GM19193 (cell line): ENCODE measurements around the gene ST3GAL4.

Source experiments
- POLR2A ChIP-seq: IDR thresholded peaks from 4 replicates; pipeline ENCODE4 v1.6.1; 2011; ENCODE audit not compliant: insufficient read depth, insufficient read length; ENCODE audit errors: extremely low read depth

ST3GAL4 gene

GRCh38 chr11:126438691-126439090, 83.2 kb downstream of the ST3GAL4 start:
- TF ChIP-seq POLR2A, result no peak

DNA sequence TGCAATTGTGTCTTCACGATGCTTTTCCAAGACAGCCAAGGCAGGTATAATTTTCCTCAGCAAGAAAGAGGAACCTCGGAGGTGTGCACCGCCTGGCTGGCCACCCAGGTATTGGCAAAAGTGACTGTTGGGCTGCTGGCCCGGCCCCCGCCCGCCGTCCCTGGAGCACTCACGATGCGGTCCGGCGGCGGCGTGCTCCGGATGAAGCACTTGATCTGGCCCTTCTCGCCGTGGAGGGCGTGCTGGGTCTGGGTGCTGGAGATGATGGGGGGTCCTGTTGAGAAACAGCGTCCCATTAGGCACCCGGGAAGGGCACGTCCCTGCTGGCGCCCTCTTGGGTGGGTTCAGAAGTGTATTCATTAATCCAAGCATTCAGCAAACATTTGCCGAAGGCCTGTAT, 84.8 kb downstream of the ST3GAL4 start:
- no peak for TF ChIP-seq POLR2A

- TF ChIP-seq POLR2A, result no peak
These were observed 85.5 kb downstream of the ST3GAL4 start for GRCh38 chr11:126440792-126441514.

GRCh38 chr11:126443120-126443519, 87.6 kb downstream of the ST3GAL4 start:
- TF ChIP-seq POLR2A, result no peak

- no peak for TF ChIP-seq POLR2A
These were observed 88.6 kb downstream of the ST3GAL4 start for GRCh38 chr11:126444072-126444471.

DNA sequence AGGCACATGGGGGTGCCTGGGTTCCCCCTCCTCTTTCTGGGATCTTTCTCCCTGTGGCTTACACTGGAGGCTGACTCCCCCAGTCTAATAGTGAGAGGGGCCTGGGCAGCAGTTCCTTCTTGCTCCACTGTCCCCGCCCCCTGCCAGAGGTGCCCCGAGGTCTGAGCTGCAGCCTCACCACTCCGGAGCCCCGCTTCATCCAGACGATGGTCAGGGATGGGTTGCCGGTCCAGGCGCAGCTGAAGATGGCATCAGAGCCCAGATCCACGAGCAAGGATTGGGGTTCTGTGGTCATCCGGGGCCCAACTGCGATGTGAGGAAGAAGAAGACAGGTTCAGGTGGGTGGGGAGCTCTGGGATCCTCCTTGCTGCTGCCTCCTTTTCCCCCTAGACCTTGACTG, 91.1 kb downstream of the ST3GAL4 start:
- TF ChIP-seq POLR2A, result no peak

- no peak for TF ChIP-seq POLR2A
These were observed 94.7 kb downstream of the ST3GAL4 start for GRCh38 chr11:126450198-126450597.

DNA sequence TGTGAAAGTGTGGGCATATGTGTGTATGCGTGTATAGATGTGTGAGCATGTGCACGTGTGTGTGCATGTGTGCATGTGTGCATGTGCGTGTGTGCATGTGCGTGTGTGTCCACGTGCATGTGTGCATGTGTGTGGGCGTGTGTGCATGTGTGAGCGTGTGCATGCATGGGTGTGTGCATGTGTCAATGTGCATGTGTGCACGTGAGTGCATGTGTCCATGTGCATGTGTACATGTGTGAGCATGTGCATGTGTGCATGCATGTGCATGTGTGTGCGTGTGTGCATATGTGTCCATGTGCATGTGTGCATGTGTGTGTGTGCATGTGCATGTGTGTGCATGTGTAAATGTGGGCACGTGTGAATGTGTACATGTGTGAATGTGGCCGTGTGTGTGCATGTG, 95.3 kb downstream of the ST3GAL4 start:
- TF ChIP-seq POLR2A, result no peak

GRCh38 chr11:126451211-126451802, 95.8 kb downstream of the ST3GAL4 start:
- no peak for TF ChIP-seq POLR2A

DNA sequence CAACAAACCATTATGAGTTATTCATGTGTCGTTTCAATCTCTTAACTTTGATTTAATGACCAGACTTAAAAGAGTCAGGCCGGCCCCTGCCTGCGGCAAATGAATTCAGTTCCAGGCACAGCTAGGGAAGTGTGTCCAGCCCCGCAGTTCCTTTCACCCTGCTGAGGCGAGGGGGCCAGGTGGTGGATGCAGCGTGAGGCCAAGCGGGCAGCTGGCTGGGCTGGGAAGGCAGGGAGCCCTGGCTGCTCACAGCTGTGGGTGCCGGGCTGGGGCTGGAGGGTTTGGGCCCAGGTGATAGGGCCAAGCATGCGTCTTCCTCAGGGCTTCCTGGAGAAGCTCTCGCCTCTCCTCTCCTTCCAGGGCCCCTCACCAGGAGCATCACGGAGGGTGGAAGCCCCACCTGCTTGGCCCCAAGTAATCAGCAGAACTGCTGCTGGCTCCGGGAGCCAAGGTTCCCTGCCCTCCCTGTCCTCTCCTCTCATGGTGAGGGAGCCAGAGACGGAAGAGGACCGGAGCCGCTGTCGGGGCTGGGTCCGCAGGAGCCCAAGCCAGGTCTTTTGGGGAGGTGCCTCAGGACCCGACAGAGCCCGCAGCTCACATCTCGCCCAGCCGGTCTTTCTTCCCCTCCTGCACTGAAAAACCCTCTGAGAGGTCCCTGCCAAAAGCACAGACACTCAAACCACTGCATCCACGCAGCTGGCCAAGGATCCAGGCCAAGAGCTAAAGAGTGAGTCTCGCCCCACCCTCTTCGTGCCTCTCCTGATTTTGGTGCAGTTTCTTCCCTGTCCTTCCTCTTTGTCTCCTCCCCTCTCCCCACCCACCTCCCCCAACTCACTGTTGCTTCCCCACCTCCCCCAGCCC, 97.0 kb downstream of the ST3GAL4 start:
- no peak for TF ChIP-seq POLR2A

DNA sequence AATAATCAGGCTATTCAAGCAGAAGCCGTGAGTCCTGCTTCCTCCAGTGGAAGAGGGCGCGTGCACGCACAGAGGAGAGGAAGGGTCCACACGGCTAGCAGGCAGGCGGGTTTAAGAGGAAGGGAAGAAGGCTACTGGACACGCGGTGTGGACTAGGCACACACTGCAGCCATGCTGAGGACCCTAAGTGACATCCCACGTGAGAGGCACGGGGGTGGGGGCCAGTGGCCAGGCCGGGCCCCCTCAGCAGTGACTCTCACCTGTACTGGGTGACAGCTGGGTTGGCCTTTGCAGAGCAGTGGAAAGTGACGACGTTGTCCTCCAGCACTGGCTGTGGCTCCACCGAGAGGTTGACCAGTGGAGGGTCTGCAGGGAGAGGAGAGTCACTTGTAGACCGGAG, 100.6 kb downstream of the ST3GAL4 start:
- no peak for TF ChIP-seq POLR2A

GRCh38 chr11:126456783-126457542, 101.5 kb downstream of the ST3GAL4 start:
- TF ChIP-seq POLR2A, result no peak

DNA sequence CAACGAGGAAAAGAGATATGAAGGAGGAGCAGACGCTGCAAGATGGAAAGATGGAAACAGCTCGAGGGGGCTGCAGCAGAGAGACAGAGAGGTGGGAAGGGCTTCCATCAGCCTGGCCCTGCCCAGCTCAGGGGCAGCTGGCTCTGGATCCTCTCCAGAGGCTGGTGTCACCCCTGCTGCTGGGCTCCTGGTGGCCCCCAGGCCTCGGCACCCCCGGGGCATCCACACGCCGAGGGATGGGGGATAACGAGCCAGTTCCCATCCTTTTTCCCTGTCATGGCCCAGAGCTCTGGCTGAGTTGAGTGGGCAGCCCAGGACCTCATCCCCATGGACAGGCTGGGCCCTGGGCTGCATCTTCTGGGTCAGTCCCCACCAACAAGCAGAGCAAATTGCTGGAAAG, 102.3 kb downstream of the ST3GAL4 start:
- TF ChIP-seq POLR2A, result no peak

DNA sequence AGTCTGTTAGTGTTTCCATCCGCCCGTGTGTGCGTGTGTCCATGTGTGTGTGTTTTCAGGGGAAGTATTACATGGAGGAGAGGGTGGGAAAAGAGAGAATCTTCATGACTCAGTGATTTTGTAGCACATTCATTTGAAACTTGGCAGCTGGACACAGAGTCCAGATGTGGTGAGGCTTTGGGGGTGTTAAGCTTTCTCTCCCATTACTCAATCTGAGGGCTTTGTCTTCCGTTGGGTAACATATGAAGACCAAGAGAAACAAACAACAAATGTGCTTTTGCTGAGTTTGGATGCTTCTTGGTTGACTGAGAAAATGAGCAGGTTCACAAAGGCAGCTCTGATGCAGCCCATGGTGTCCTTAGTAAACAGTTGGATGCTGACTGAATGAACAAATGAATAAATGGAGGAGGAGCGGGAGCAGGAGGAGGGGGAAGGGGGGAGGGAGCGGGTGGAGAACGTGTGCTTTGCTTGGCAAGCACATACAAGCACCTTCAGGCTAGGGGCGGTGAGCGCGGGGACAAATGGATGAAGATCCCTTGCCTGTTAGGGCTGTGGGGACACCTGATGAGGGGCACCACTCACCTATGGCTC, 104.3 kb downstream of the ST3GAL4 start:
- no peak for TF ChIP-seq POLR2A

- TF ChIP-seq POLR2A, result no peak
These were observed 105.1 kb downstream of the ST3GAL4 start for GRCh38 chr11:126460417-126461095.

- no peak for TF ChIP-seq POLR2A
These were observed 105.6 kb downstream of the ST3GAL4 start for GRCh38 chr11:126461096-126461440.
